HG02678 (cell line): Measurements from ENCODE around the gene CMC2.

Source experiments
- ATAC-seq: cut with Tn5 transposase; IDR thresholded peaks from one replicate; pipeline ENCODE4 v1.9.1; 2021; ENCODE audit warnings: mild to moderate bottlenecking, moderate library complexity; ENCODE audit not compliant: unreplicated experiment

The CMC2 gene

GRCh38 chr16:80981103-80981502, 25.6 kb downstream of the CMC2 start:
- no peak for ATAC-seq

GRCh38 chr16:80976946-80977345, 29.7 kb downstream of the CMC2 start:
- no peak for ATAC-seq

GRCh38 chr16:80974649-80975376, 31.9 kb downstream of the CMC2 start:
- no peak for ATAC-seq

GRCh38 chr16:80973991-80974390, 32.7 kb downstream of the CMC2 start:
- no peak for ATAC-seq

GRCh38 chr16:80972611-80973010, 34.1 kb downstream of the CMC2 start:
- no peak for ATAC-seq

- ATAC-seq, result peak; percentile 94
Measured at GRCh38 chr16:80971819-80972218, 34.9 kb downstream of the CMC2 start.

GRCh38 chr16:80969114-80969484, 37.6 kb downstream of the CMC2 start:
- ATAC-seq, result no peak

GRCh38 chr16:80968386-80969113, 38.1 kb downstream of the CMC2 start:
- ATAC-seq, result no peak

- no peak for ATAC-seq
Measured at GRCh38 chr16:80966617-80967016, 40.1 kb downstream of the CMC2 start.

GRCh38 chr16:80964351-80964750, 42.3 kb downstream of the CMC2 start:
- ATAC-seq, result no peak

GRCh38 chr16:80962879-80963278, 43.8 kb downstream of the CMC2 start:
- ATAC-seq, result no peak

GRCh38 chr16:80958284-80958683, 48.4 kb downstream of the CMC2 start:
- ATAC-seq, result no peak

- no peak for ATAC-seq
Measured at GRCh38 chr16:80954985-80955384, 51.7 kb downstream of the CMC2 start.

- no peak for ATAC-seq
Measured at GRCh38 chr16:80948886-80949493, 57.7 kb downstream of the CMC2 start.

- no peak for ATAC-seq
Measured at GRCh38 chr16:80947708-80948625, 58.7 kb downstream of the CMC2 start.

GRCh38 chr16:80947239-80947638, 59.4 kb downstream of the CMC2 start:
- no peak for ATAC-seq

GRCh38 chr16:80946481-80946880, 60.2 kb downstream of the CMC2 start:
- no peak for ATAC-seq

GRCh38 chr16:80940069-80940856, 66.4 kb downstream of the CMC2 start:
- ATAC-seq, result no peak

- no peak for ATAC-seq
Measured at GRCh38 chr16:80938879-80939260, 67.8 kb downstream of the CMC2 start.
